Measurements from ENCODE around the gene SPATA31D1. TPM values are rescaled to one million over a fixed set of nuclear protein-coding genes. Genes with fewer than 3 reads are reported as not detected.

The SPATA31D1 gene
- total RNA-seq, 1 experiment from 2014 or later: not detected

DNA sequence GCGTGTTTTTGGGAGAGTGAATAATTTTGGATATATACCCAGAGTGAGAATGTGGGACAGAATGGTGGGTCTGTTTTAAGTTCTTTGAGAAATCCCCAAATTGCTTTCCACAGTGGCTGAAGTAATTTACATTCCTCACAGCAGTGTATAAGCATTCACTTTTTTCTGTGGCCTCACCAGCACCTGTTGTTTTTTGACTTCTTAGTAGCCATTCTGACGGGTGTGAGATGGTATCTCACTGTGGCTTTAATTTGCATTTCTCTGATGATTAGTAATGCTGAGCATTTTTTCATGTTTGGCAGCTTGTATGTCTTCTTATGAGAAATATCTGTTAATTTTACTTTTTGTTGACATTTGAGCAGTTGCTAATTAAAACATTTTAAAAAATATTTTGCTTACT lies 9.4 kb upstream of the SPATA31D1 start (continued):
- TF ChIP-seq, protein P1, sequence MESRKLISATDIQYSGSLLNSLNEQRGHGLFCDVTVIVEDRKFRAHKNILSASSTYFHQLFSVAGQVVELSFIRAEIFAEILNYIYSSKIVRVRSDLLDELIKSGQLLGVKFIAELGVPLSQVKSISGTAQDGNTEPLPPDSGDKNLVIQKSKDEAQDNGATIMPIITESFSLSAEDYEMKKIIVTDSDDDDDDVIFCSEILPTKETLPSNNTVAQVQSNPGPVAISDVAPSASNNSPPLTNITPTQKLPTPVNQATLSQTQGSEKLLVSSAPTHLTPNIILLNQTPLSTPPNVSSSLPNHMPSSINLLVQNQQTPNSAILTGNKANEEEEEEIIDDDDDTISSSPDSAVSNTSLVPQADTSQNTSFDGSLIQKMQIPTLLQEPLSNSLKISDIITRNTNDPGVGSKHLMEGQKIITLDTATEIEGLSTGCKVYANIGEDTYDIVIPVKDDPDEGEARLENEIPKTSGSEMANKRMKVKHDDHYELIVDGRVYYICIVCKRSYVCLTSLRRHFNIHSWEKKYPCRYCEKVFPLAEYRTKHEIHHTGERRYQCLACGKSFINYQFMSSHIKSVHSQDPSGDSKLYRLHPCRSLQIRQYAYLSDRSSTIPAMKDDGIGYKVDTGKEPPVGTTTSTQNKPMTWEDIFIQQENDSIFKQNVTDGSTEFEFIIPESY (IDR thresholded peaks at IDR 0.05; ENCODE audit: extremely low read depth, insufficient replicate concordance, low read length): no peak
- no peak for TF ChIP-seq SIN3A (IDR thresholded peaks at IDR 0.05; ENCODE audit: low read depth)
- TF ChIP-seq ZNF274 (IDR thresholded peaks at IDR 0.05; ENCODE audit: low read depth, low read length): no peak
- no peak for TF ChIP-seq CEBPB (IDR thresholded peaks at IDR 0.05; ENCODE audit: low read depth)
- TF ChIP-seq, protein P2, sequence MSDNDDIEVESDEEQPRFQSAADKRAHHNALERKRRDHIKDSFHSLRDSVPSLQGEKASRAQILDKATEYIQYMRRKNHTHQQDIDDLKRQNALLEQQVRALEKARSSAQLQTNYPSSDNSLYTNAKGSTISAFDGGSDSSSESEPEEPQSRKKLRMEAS (IDR thresholded peaks at IDR 0.05): no peak
- TF ChIP-seq CBX3 (IDR thresholded peaks at IDR 0.05; ENCODE audit: low read depth): no peak
- TF ChIP-seq POLR2AphosphoS5 (IDR thresholded peaks at IDR 0.05; ENCODE audit: low read depth, low read length): no peak
- TF ChIP-seq SP1 (IDR thresholded peaks at IDR 0.05; ENCODE audit: low read depth): no peak
- no peak for TF ChIP-seq YY1 (IDR thresholded peaks at IDR 0.05; ENCODE audit: extremely low read depth, insufficient replicate concordance, low read depth, low read length)

DNA sequence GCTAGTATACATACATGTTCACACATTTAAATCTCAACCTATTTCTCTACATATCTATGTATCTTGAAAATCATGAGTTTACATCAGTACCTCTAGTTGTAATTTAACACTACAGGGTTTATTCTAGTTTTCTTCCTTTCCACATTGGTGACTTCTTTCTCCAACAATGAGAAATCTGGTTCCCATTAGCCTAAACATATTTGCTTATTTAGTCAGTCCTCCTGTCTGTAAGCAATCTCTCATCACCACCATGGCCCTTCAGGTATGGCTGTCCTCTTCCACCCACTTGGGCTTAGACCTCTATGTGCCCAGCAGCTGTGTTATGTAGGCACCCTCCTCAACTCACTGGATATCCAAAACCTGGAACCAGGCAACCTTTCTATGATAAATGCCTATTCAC lies 8.0 kb upstream of the SPATA31D1 start:
- H3K9ac ChIP-seq (ENCODE audit: low read length): no peak overlapping the region
- no peaks in the 10 kb centered on the region for H3K9me2 ChIP-seq (ENCODE audit: insufficient read depth)
- no TSS peak for BruUV-seq (replicated peaks)
- no peaks in the 10 kb centered on the region for H3K27me3 ChIP-seq (ENCODE audit: insufficient read depth, low read length)
- no peaks in the 10 kb centered on the region for H4K20me1 ChIP-seq (ENCODE audit: insufficient read depth)
- CTCF ChIA-PET: no interaction called here
- POLR2A ChIA-PET: no interaction called here
- H3K9me3 ChIP-seq (ENCODE audit: control insufficient read depth in 1 of 2, insufficient read depth in 1 of 2, low read depth in 1 of 2, low read length in 2 of 2): no peaks in the 10 kb centered on the region
- H3K4me2 ChIP-seq (ENCODE audit: low read length): no peak overlapping the region
- no peak overlapping the region for H3K4me3 ChIP-seq (replicated peaks in 1 of 2; ENCODE audit: low read depth in 1 of 2, low read length in 2 of 2)
- no peaks in the 10 kb centered on the region for H3K4me1 ChIP-seq (ENCODE audit: control insufficient read depth in 1 of 2, insufficient read depth in 2 of 2, low read length in 2 of 2)
- no peak for ATAC-seq
- RAD21 ChIA-PET (ENCODE audit: low non-redundant PET in 1 of 2, low total read pairs in 2 of 2, uncharacterized antibody in 2 of 2, unreplicated experiment in 2 of 2): no interaction called here
- no peaks in the 10 kb centered on the region for H3K36me3 ChIP-seq (ENCODE audit: control insufficient read depth in 1 of 2, insufficient read depth in 2 of 2, low read length in 2 of 2)
- no peak for DNase-seq (ENCODE audit: low read depth, low spot score)
- no peak overlapping the region for H3K27ac ChIP-seq (ENCODE audit: low read depth, low read length)
- intact Hi-C loops (cut with micrococcal nuclease): no loop called here
- no peak overlapping the region for H2AFZ ChIP-seq (ENCODE audit: low read depth, low read length, poor library complexity, severe bottlenecking)
- H3K79me2 ChIP-seq (ENCODE audit: insufficient read depth, low read length): no peaks in the 10 kb centered on the region
- no peak for TF ChIP-seq CEBPB (IDR thresholded peaks at IDR 0.05; ENCODE audit: low read depth)
- TF ChIP-seq, protein P1 (IDR thresholded peaks at IDR 0.05; ENCODE audit: extremely low read depth, insufficient replicate concordance, low read length): no peak
- TF ChIP-seq POLR2AphosphoS5 (IDR thresholded peaks at IDR 0.05; ENCODE audit: low read depth, low read length): no peak
- TF ChIP-seq SRF (IDR thresholded peaks at IDR 0.05; ENCODE audit: low read depth): no peak
- no peak for TF ChIP-seq EZH2phosphoT487 (IDR thresholded peaks at IDR 0.05; ENCODE audit: borderline replicate concordance)
- TF ChIP-seq, protein P3, sequence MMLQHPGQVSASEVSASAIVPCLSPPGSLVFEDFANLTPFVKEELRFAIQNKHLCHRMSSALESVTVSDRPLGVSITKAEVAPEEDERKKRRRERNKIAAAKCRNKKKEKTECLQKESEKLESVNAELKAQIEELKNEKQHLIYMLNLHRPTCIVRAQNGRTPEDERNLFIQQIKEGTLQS (IDR thresholded peaks at IDR 0.05): no peak
- TF ChIP-seq, protein P4, sequence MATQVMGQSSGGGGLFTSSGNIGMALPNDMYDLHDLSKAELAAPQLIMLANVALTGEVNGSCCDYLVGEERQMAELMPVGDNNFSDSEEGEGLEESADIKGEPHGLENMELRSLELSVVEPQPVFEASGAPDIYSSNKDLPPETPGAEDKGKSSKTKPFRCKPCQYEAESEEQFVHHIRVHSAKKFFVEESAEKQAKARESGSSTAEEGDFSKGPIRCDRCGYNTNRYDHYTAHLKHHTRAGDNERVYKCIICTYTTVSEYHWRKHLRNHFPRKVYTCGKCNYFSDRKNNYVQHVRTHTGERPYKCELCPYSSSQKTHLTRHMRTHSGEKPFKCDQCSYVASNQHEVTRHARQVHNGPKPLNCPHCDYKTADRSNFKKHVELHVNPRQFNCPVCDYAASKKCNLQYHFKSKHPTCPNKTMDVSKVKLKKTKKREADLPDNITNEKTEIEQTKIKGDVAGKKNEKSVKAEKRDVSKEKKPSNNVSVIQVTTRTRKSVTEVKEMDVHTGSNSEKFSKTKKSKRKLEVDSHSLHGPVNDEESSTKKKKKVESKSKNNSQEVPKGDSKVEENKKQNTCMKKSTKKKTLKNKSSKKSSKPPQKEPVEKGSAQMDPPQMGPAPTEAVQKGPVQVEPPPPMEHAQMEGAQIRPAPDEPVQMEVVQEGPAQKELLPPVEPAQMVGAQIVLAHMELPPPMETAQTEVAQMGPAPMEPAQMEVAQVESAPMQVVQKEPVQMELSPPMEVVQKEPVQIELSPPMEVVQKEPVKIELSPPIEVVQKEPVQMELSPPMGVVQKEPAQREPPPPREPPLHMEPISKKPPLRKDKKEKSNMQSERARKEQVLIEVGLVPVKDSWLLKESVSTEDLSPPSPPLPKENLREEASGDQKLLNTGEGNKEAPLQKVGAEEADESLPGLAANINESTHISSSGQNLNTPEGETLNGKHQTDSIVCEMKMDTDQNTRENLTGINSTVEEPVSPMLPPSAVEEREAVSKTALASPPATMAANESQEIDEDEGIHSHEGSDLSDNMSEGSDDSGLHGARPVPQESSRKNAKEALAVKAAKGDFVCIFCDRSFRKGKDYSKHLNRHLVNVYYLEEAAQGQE (IDR thresholded peaks at IDR 0.05; ENCODE audit: low read depth): no peak
- no peak for TF ChIP-seq TCF7L2 (IDR thresholded peaks at IDR 0.05; ENCODE audit: borderline replicate concordance, extremely low read depth, insufficient read depth, insufficient read length)

Measured in HCT116 (cell line).